Neural progenitor cell (in vitro differentiated cells): ENCODE results near the gene ACY1.
A peak's percentile ranks its signal among the peaks of the same experiment; 100 is the strongest.

ENCODE experiments used
- EZH2 ChIP-seq: fragments of 200-600 bp; sonication (generic); IDR thresholded peaks from 2 replicates; pipeline ENCODE4 v1.6.1; 2017; ENCODE audit warnings: antibody characterized with exemption, mild to moderate bottlenecking, moderate library complexity
- EZH2phosphoT487 ChIP-seq: fragments of 200-600 bp; sonication (generic); IDR thresholded peaks from 2 replicates; pipeline ENCODE4 v1.6.1; 2017; ENCODE audit warnings: antibody characterized with exemption
- TF ChIP-seq, protein P1 (sequence below): fragments of 200-600 bp; sonication (generic); IDR thresholded peaks from 2 replicates; pipeline ENCODE4 v1.5.1; 2017; ENCODE audit warnings: antibody characterized with exemption, mild to moderate bottlenecking

DNA sequence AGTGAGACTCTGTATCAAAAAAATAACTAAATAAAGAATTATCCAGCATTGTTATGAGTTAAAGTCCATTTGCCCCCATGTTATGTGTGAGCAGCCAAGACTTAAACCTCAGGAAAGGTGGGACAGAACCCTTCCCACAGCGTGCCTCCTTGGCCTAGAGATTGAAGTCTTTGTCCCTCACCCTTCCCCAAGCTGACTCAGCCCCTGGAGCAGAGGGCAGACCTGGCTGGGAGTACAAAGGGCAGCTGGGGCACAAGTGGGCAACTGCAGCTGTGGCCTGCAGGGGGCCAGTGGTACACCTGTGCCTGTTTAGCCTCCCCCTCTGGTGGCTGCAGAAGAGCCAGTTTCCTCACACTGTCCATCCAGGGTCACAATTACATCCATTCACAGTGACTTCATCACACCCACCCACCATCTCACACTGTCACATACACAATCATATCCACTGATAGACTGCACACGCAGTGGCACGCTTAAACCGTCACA lies 940 bp upstream of the ACY1 start:
- TF ChIP-seq, protein P1, sequence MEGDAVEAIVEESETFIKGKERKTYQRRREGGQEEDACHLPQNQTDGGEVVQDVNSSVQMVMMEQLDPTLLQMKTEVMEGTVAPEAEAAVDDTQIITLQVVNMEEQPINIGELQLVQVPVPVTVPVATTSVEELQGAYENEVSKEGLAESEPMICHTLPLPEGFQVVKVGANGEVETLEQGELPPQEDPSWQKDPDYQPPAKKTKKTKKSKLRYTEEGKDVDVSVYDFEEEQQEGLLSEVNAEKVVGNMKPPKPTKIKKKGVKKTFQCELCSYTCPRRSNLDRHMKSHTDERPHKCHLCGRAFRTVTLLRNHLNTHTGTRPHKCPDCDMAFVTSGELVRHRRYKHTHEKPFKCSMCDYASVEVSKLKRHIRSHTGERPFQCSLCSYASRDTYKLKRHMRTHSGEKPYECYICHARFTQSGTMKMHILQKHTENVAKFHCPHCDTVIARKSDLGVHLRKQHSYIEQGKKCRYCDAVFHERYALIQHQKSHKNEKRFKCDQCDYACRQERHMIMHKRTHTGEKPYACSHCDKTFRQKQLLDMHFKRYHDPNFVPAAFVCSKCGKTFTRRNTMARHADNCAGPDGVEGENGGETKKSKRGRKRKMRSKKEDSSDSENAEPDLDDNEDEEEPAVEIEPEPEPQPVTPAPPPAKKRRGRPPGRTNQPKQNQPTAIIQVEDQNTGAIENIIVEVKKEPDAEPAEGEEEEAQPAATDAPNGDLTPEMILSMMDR = peak; percentile 59
- TF ChIP-seq EZH2 (no peak), EZH2phosphoT487 (no peak)
